PC-3 (cell line): ENCODE results near the gene TRIP6. TPM values are rescaled to one million over a fixed set of nuclear protein-coding genes. Genes with fewer than 3 reads are reported as not detected.

ENCODE experiments used
- ATAC-seq: fragments of 200-7000 bp; cut with Tn5 transposase; 2 replicates; pipeline ENCODE4 v1.9.1; 2020; ENCODE audit warnings: mild to moderate bottlenecking, moderate library complexity
- BruUV-seq: library from RNA; stranded (reverse); fragments of 400-500 nt; replicated peaks from 2 replicates; lab custom pipeline; 2021; lab: Mats Ljungman, UMichigan
- CTCF ChIA-PET: fragments of 300-600 bp; sonication (Branson Sonifier 250); formaldehyde crosslinking; loops from one replicate; lab custom pipeline; 2022; ENCODE audit warnings: antibody characterized with exemption; lab: Charles Lee
- POLR2A ChIA-PET: fragments of 300-600 bp; sonication (Branson Sonifier 250); formaldehyde crosslinking; loops from one replicate; lab custom pipeline; 2022; ENCODE audit warnings: antibody characterized with exemption; ENCODE audit not compliant: unreplicated experiment; lab: Charles Lee
- DNase-seq: peaks from one replicate; pipeline ENCODE4 v3.0.0-alpha.2; 2015
- H2AFZ ChIP-seq: fragments of 300-600 bp; sonication (generic); 2 replicates; pipeline ENCODE4 v1.6.0; 2016; ENCODE audit warnings: antibody characterized with exemption, low read length
- H3F3A ChIP-seq: fragments of 300-600 bp; sonication (generic); one replicate; pipeline ENCODE4 v1.6.0; 2017; ENCODE audit warnings: antibody characterized with exemption, low read length, control low read depth, mild to moderate bottlenecking; ENCODE audit not compliant: unreplicated experiment
- H3K27ac ChIP-seq: fragments of 300-600 bp; sonication (generic); 2 replicates; pipeline ENCODE4 v1.5.1; 2016; ENCODE audit warnings: mild to moderate bottlenecking, low read length
- H3K27me3 ChIP-seq: fragments of 300-600 bp; sonication (generic); 2 replicates; pipeline ENCODE4 v1.6.1; 2016; ENCODE audit warnings: low read length, mixed read lengths
- H3K36me3 ChIP-seq: fragments of 300-600 bp; sonication (generic); 2 replicates; pipeline ENCODE4 v1.6.1; 2016; ENCODE audit warnings: low read depth, mixed run types, low read length, mixed read lengths
- H3K4me1 ChIP-seq: fragments of 300-600 bp; sonication (generic); 2 replicates; pipeline ENCODE4 v1.5.1; 2016; ENCODE audit warnings: low read length; ENCODE audit not compliant: insufficient read depth
- H3K4me2 ChIP-seq: fragments of 300-600 bp; sonication (generic); 2 replicates; pipeline ENCODE4 v1.6.0; 2016; ENCODE audit warnings: low read length
- H3K4me3 ChIP-seq: fragments of 300-600 bp; sonication (generic); 2 replicates; pipeline ENCODE4 v1.5.1; 2016; ENCODE audit warnings: mild to moderate bottlenecking, low read length, mixed read lengths
- H3K79me2 ChIP-seq: fragments of 300-600 bp; sonication (generic); 2 replicates; pipeline ENCODE4 v1.6.1; 2017; ENCODE audit warnings: low read length, mixed read lengths
- H3K9ac ChIP-seq: fragments of 300-600 bp; sonication (generic); 2 replicates; pipeline ENCODE4 v1.6.0; 2016; ENCODE audit warnings: mild to moderate bottlenecking, low read length
- H3K9me2 ChIP-seq: fragments of 300-600 bp; sonication (generic); replicated peaks from 2 replicates; pipeline ENCODE4 v1.6.1; 2016; ENCODE audit warnings: mixed run types, low read length, mixed read lengths
- H3K9me3 ChIP-seq: fragments of 300-600 bp; sonication (generic); 2 replicates; pipeline ENCODE4 v1.6.1; 2016; ENCODE audit warnings: low read length, mixed read lengths
- H4K20me1 ChIP-seq: fragments of 300-600 bp; sonication (generic); 2 replicates; pipeline ENCODE4 v1.6.1; 2016; ENCODE audit warnings: low read length, mixed read lengths
- EZH2 ChIP-seq: fragments of 300-600 bp; sonication (generic); IDR thresholded peaks from one replicate; pipeline ENCODE4 v1.6.1; 2017; ENCODE audit warnings: antibody characterized with exemption, mild to moderate bottlenecking, low read length; ENCODE audit not compliant: unreplicated experiment
- EZH2phosphoT487 ChIP-seq: fragments of 300-600 bp; sonication (generic); IDR thresholded peaks from 2 replicates; pipeline ENCODE4 v1.6.1; 2018; ENCODE audit warnings: mild to moderate bottlenecking, antibody characterized with exemption, low read length, borderline replicate concordance
- intact Hi-C: fragments of 100-400 bp; cut with micrococcal nuclease; formaldehyde crosslinking; loops from 2 replicates; pipeline ENCODE4 v1.9.0; 2023
- total RNA-seq: library from RNA; depleted of rRNA; stranded (reverse); fragments of >200 nt; gene quantifications from 2 replicates; pipeline ENCODE4 v1.2.3, GENCODE V29; 2014
- TF ChIP-seq, protein P1 (sequence below): fragments of 300-600 bp; sonication (generic); conservative IDR thresholded peaks from 2 replicates; pipeline ENCODE4 v1.5.1; 2017; ENCODE audit warnings: antibody characterized with exemption, low read depth, mild to moderate bottlenecking, low read length

TRIP6 gene
- total RNA-seq, 1 experiment from 2014 or later: 11.3 TPM

DNA sequence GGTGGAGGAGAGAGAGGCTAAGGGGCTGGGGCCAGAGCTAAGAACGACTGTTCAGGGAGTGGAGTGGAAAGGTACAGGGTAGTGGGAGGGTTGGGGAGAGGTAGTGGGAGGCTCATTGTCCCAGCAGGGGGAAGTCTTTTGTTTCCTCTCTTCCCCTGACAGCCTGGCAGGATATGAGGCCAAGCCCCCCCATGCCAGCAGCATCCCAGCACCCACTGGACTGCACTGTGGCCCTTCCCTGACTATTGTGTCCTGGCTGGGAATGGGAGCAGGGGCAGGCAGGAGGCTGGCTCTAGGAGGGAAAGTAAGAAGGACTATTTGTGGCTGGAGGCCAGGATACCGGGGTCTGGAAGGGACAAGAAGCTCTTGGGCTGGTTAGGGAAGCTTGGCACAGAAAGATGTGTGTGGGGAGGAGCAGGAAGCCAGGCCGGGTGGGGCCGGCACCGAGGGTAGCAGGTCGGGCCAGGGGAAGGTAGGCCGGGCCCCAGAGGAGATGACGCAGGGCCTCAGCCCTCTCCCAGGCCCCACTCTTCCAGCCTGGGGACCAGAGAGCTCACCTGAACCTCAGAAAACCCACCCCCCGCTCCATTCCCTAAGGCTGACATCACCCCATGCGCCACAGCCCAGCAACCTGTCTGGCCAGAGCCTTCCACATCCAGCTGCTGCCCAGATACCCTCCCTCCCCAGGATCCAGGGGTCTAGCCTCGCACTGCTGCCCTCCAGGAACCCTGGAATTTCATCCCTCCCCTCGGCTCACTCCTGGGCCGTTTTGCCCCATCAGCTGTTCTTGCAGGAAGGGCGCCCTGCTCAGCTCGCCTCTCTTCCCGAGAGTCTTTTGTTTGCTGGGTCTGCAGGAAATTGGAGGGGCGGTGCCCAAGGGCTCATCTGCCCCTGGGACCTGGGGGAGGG is 31.0 kb upstream of the TRIP6 start:
- H3K4me3 ChIP-seq: no peak overlapping the region
- H3K36me3 ChIP-seq: no peaks in the 10 kb centered on the region
- H3K4me1 ChIP-seq: no peaks in the 10 kb centered on the region
- H3K9me2 ChIP-seq: no peaks in the 10 kb centered on the region
- CTCF ChIA-PET: no interaction called here
- no peaks in the 10 kb centered on the region for H3K79me2 ChIP-seq
- no peak overlapping the region for H3K27ac ChIP-seq
- intact Hi-C loops: no loop called here
- POLR2A ChIA-PET: interaction anchor here (0.6 to 0.7 kb wide), 3 partner anchors 80 to 131 kb away, joined by 3 to 31 read pairs (median 6); partner anchors contain the start of gene POP7
- H3F3A ChIP-seq: no peaks in the 10 kb centered on the region
- no peak overlapping the region for H2AFZ ChIP-seq
- peak; percentile 78 for ATAC-seq
- no peaks in the 10 kb centered on the region for H3K27me3 ChIP-seq
- no peak overlapping the region for H3K4me2 ChIP-seq
- H4K20me1 ChIP-seq: no peaks in the 10 kb centered on the region
- H3K9me3 ChIP-seq: no peaks in the 10 kb centered on the region
- no TSS peak for BruUV-seq
- DNase-seq: no peak
- H3K9ac ChIP-seq: no peak overlapping the region
- TF ChIP-seq EZH2phosphoT487 (no peak), EZH2 (no peak)
- TF ChIP-seq, protein P1, sequence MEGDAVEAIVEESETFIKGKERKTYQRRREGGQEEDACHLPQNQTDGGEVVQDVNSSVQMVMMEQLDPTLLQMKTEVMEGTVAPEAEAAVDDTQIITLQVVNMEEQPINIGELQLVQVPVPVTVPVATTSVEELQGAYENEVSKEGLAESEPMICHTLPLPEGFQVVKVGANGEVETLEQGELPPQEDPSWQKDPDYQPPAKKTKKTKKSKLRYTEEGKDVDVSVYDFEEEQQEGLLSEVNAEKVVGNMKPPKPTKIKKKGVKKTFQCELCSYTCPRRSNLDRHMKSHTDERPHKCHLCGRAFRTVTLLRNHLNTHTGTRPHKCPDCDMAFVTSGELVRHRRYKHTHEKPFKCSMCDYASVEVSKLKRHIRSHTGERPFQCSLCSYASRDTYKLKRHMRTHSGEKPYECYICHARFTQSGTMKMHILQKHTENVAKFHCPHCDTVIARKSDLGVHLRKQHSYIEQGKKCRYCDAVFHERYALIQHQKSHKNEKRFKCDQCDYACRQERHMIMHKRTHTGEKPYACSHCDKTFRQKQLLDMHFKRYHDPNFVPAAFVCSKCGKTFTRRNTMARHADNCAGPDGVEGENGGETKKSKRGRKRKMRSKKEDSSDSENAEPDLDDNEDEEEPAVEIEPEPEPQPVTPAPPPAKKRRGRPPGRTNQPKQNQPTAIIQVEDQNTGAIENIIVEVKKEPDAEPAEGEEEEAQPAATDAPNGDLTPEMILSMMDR: no peak

DNA sequence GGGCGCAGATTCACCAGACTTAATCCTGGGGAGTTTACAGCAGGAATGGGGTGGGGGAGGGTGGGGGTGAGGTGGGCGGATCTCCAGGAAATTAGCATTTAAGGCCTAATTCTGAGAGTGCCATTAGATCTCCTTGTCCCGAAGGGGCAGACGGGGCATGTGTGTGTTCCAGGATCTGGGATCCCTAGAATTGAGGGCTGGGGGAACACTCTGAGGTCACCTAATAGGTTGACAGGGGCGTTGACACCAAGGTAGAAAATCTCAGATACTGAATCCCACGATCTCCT is 30.4 kb upstream of the TRIP6 start:
- ATAC-seq (no peak), DNase-seq (no peak)
- no peak overlapping the region for H3K4me3 ChIP-seq
- no peaks in the 10 kb centered on the region for H3K9me3 ChIP-seq
- H3K27ac ChIP-seq: no peak overlapping the region
- H3K36me3 ChIP-seq: no peaks in the 10 kb centered on the region
- no peaks in the 10 kb centered on the region for H3F3A ChIP-seq
- TF ChIP-seq EZH2phosphoT487 (no peak), EZH2 (no peak)
- TF ChIP-seq, protein P1: no peak
- H3K4me2 ChIP-seq: no peak overlapping the region
- H3K9ac ChIP-seq: no peak overlapping the region
- no peaks in the 10 kb centered on the region for H3K27me3 ChIP-seq
- POLR2A ChIA-PET: interaction anchor here (0.6 kb wide), 1 partner anchor 131 kb away, joined by 6 read pairs; the partner anchor contains the start of gene POP7
- no TSS peak for BruUV-seq
- no peaks in the 10 kb centered on the region for H4K20me1 ChIP-seq
- H3K9me2 ChIP-seq: no peaks in the 10 kb centered on the region
- H3K79me2 ChIP-seq: no peaks in the 10 kb centered on the region
- intact Hi-C loops: no loop called here
- H3K4me1 ChIP-seq: no peaks in the 10 kb centered on the region
- H2AFZ ChIP-seq: no peak overlapping the region
- CTCF ChIA-PET: no interaction called here
